ENCODE results near the gene TNIP3.
"Not testable (repeated sequence)": the region's sequence is repeated elsewhere in the genome, so short reads cannot be mapped to it uniquely, and the experiment has no call there.

Gene TNIP3

GRCh38 chr4:121176082-121176934 lies 12.2 kb upstream of the TNIP3 start:
- DNase-seq, result no peak

GRCh38 chr4:121171477-121171876 lies 7.4 kb upstream of the TNIP3 start:
- DNase-seq, result not testable (repeated sequence)

GRCh38 chr4:121168446-121169281 lies 4.5 kb upstream of the TNIP3 start:
- no peak for DNase-seq

GRCh38 chr4:121166976-121167375 lies 2.9 kb upstream of the TNIP3 start:
- no peak for DNase-seq

GRCh38 chr4:121165206-121165605 lies 1.1 kb upstream of the TNIP3 start:
- no peak for DNase-seq

- peak; percentile 74 for DNase-seq
Observed at GRCh38 chr4:121156822-121157769, 7.0 kb downstream of the TNIP3 start.

GRCh38 chr4:121155893-121156292 lies 8.2 kb downstream of the TNIP3 start:
- no peak for DNase-seq

GRCh38 chr4:121154103-121154515 lies 10.0 kb downstream of the TNIP3 start:
- no peak for DNase-seq

GRCh38 chr4:121151942-121152341 lies 12.2 kb downstream of the TNIP3 start:
- DNase-seq, result no peak

GRCh38 chr4:121150486-121150885 lies 13.6 kb downstream of the TNIP3 start:
- no peak for DNase-seq

GRCh38 chr4:121150003-121150402 lies 14.1 kb downstream of the TNIP3 start:
- DNase-seq, result no peak

- no peak for DNase-seq
Observed at GRCh38 chr4:121148621-121149020, 15.5 kb downstream of the TNIP3 start.

GRCh38 chr4:121148000-121148399 lies 16.1 kb downstream of the TNIP3 start:
- DNase-seq, result no peak

GRCh38 chr4:121146530-121146929 lies 17.6 kb downstream of the TNIP3 start:
- DNase-seq, result no peak

- no peak for DNase-seq
Observed at GRCh38 chr4:121145430-121145829, 18.7 kb downstream of the TNIP3 start.

GRCh38 chr4:121144021-121144420 lies 20.1 kb downstream of the TNIP3 start:
- no peak for DNase-seq

- DNase-seq, result no peak
Observed at GRCh38 chr4:121143131-121143530, 21.0 kb downstream of the TNIP3 start.

- no peak for DNase-seq
Observed at GRCh38 chr4:121140716-121141460, 23.2 kb downstream of the TNIP3 start.

GRCh38 chr4:121139533-121140222 lies 24.4 kb downstream of the TNIP3 start:
- no peak for DNase-seq

GRCh38 chr4:121138039-121138825 lies 25.9 kb downstream of the TNIP3 start:
- peak; percentile 68 for DNase-seq

GRCh38 chr4:121130326-121130660 lies 33.8 kb downstream of the TNIP3 start:
- no peak for DNase-seq

Measured in activated effector memory CD4-positive, alpha-beta T cell treated with anti-CD3 and anti-CD28 coated beads, Interleukin-2, amount 50 U/mL, for 16 hours (primary cell).